HG03103 (cell line): ENCODE measurements around the gene AFAP1L1.
"Not testable (repeated sequence)": the region's sequence is repeated elsewhere in the genome, so short reads cannot be mapped to it uniquely, and the experiment has no call there.

Source experiments
- ATAC-seq: cut with Tn5 transposase; IDR thresholded peaks from one replicate; pipeline ENCODE4 v1.9.1; 2021; ENCODE audit warnings: low read depth; ENCODE audit not compliant: unreplicated experiment

Gene AFAP1L1

DNA sequence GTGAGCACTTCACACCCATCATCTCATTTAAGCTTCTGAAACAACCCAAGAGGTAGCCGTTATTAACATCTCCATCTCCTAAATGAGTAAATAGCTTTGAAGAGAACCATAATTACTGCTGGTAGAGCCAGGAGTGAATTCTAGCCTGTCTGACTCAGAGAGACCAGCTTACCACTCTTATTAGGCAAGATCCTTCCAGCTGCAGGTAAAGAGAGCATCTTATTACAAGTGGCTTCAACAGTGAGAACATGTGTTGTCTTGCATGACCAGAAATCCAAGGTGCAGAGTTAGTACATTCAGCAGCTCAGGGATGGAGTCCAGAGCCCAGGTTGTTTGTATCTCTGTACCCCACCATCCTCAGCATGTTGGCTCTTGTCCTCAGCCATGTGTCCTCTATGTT, 10.9 kb upstream of the AFAP1L1 start:
- no peak for ATAC-seq

DNA sequence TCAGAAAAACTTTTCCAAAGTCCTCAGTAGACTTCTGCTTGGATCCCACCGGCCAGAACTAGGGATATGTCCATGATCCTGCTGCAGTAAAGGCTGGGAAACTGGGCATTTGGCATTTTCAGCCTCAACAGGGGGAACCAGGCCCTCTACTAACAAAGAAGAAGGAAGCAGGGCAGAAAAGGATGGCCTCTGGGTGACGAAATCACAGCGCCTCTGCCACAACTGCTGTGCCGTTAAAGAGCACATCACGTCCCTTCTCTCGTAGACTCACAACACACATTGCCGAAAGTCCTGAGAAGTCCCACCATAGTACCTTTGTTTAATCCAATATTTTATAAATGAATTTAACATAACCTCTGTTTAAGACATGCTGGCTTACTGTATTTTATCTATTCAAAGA, 10.4 kb upstream of the AFAP1L1 start:
- no peak for ATAC-seq

DNA sequence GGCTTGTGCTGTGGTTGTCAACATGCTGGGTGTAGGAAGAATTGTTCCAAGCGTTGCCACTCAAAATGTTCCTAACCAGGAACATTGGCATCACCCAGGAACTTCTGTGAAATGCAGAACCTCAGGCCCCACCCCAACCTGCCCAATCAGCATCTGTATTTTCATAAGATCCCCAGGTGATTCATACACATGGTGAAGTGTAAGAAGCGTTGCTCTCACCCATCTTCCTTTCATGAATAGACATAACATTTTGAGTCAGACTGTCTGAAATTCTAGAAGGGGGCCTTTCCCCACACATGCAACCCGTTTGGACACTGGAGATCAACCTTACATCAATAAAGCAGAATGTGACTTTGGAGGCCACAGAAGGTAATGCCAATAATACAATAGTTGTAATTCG, 9.3 kb upstream of the AFAP1L1 start:
- no peak for ATAC-seq

DNA sequence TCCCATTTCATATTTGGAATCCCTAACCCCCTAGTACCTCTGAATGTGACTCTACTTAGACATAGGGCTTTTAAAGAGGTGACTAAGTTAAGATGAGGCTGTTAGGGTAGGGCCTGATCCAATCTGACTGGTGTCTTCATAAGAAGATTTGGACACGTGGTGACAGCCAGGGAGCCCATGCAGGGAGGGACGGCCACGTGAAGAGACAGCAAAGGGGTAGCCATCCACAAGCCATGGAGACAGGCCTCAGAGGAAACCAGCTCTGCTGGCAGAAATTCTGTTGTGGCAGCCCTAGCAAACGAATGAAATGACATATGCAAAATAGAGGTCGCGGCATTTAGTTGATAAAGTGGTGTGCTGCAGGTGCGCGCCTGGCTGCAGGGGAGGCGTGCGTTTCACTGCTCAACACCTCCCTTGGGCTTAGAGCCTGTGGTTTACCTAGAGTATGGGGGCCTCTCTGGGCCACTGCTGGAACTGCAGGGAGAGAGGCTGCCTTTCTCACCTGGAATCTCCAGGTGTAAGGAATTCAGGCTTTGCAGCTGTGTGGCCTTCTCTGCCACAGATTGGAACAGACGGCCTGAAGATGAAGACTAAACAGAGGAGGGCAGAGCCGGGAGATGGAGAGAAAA, 7.1 kb upstream of the AFAP1L1 start:
- ATAC-seq, result peak; percentile 81

DNA sequence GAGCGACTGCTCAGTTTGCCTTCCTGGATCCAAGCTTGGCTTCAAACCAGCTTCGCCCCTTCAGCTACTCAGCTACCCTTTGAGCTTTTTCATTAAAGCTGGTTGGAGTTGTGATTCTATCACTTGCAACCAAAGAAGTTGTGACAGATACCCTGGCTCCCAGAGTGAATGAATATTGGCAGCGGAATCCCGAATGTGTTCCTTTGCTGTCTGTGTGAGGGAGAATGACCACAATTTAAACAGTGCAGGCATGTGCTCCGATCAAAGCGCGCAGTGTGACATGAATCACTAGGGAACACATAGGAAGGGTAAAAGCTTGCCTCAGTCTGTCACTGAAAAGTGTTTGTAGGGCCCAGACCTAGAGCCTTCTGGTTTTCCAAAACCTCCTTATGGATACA, 6.6 kb upstream of the AFAP1L1 start:
- ATAC-seq, result no peak

DNA sequence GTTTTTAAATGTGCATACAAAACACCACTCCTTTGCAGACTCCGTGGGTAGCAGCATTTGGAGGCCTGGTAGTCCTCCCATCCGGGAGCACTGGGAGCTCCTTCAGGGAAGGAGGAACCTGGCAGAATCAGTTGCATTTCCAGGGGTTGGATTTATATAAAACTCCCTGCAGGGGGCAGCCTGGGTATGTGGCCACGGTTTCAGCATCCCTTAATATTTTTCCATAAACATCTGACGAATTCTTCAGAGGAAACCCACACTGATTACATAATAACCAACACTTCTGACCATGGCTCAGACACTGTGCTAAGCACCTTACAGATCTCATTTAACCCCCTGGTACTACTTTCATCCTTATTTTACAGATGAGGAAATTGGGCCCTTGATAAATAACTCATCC, 6.1 kb upstream of the AFAP1L1 start:
- ATAC-seq, result no peak

DNA sequence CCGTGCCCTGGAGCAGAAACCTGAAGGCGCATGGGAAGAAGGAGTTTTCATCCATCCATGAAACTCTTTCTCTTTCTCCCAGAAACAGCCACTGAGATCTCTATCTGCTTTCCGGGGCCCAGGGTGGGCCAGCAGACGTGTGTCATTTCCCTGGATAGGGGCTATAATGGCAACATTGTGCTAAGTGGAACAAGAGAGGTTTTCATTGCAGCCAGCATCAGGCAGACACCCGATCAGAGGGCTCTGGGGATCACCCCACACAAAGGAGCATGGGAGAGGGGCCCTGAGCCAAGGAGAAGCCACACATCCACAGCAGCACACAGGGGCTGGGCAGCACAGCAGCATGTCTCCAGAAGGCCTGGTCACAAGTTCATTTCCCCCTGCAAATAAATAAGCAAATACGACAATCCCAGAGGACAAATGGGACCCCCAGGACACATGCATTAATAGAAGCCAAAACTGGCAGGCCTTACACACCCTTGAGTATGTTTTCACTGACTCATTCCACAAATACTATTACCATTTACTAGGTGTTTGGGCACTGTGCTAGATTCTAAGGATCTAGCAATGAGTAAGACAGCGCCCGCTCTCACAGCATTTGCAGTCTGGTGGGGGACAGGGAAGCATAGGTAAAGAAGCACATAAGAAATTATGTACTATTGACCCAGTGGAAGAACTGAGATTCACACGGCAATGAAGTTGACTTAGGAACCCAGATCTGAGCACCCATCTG, 4.3 kb upstream of the AFAP1L1 start:
- no peak for ATAC-seq

DNA sequence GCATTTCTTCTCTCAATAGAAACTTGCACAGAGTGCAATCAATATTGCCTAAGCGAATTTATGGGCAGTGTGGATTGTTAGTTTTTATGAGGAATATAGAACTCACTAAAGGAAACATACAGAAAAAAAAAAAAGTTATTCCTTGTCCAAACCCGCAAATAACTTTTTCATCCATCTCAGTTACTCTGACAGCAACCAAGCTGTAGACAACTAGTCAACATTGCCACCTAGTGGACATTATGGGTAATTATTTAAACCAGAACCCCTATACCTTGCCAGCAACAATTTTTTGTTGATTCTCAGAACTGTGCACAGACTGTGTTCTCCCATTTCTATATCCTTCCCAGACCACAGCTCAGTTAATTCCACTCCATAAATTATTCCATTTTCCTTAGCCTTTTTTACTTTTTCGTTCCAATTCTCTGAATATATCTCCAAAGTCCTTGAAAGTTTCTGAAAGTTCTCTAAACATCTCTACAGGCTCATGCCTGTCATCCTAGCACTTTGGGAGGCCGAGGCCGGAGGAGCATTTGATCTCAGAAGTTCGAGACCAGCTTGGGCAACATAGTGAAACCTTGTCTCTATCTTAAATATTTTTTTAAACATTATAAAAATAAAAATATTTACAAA, 2.6 kb upstream of the AFAP1L1 start:
- no peak for ATAC-seq

DNA sequence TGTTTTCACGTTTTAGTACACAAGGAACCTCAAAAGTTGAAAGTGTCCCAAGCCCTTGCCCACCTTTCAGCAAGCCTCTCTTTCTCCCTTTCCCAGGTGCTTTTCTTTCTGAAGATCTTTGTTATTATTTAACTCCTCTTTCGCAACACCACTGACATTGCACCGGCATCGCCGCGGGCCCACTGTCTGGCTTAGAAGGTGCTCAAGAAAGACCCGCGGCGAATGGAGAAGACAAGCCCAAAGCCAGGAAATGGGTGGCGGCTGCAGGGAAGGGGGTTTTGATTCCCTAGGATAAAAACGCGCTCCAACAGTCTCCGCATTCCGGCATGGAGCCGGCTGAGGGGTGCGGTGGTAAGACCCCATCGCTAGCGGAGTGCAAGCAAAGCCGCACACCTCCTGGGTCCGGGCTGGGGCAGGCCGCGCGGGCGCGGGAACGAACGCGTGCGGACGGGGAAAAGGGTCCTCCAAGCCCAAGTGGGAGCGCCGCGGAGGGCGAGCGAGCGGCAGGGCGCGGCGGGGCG, 404 bp upstream of the AFAP1L1 start:
- no peak for ATAC-seq

DNA sequence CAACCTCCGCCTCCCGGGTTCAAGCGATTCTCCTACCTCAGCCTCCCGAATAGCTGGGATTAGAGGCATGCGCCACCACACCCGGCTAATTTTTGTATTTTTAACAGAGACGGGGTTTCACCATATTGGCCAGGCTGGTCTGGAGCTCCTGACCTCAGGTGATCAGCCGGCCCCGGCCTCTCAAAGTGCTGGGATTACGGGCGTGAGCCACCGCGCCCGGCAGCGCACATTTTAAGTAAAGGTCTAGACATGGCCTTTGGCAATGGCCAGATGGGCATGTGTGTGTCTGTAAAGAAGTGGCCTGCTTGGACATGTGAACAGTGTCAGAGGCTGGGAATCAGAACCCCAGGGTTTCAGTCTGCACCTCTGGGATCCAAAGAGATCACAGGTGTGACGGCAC, 1.1 kb downstream of the AFAP1L1 start:
- not testable (repeated sequence) for ATAC-seq

DNA sequence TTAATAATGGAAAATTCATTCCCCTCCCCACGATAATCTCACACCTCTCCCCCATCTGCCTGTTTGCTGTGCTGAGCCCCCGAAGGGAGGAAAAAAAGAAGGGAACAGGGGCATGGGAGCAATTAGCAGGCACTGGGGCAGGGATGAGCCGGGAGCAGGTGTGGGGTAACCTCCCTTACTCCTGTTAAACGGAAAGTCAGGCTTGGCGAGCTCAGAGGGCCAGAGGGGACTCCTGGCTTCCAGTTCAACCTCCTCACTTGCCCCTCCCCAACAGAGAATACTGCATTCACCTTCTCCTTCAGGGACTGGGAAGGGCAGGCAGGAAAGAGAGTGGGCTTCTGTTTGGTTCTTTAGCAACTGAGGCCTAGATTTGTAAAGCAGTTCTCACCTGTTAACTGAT, 1.6 kb downstream of the AFAP1L1 start:
- no peak for ATAC-seq

DNA sequence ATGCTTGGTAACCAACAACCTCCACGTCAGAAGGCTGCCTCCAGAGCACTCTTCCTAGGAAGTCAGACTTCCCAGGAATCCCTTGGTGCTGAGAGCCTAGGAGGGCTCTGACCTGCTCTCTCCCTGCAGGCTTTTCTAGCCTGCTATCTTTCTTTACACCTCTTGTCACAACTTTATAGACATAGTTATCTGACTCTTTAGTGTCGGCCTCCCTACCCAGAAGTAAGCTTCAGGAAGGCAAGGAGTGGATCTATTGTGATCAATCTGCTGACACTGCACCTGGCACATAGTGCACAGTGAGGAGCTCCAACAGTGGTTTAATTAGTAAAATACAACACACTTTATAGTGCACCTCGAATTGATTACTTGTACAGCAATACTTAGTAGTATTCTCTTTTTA, 2.3 kb downstream of the AFAP1L1 start:
- ATAC-seq, result no peak

DNA sequence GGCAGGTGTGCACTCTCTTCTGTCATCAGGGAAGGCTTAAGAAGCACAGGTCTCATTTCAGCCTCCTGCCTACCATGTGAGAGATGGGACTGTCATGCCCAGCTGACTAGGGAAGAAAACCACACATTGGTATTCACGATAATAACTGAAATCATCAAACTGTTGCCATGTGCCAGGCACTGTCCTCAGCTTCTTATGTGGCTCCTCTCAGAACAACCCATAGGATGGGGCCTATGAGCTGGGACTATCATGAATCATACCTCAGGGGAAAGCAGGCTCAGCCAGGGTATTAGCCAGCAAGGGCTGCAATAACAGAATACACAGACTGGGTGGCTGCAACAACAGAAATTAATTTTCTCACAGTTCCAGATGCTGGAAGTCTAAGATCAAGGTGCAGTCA, 3.3 kb downstream of the AFAP1L1 start:
- no peak for ATAC-seq

DNA sequence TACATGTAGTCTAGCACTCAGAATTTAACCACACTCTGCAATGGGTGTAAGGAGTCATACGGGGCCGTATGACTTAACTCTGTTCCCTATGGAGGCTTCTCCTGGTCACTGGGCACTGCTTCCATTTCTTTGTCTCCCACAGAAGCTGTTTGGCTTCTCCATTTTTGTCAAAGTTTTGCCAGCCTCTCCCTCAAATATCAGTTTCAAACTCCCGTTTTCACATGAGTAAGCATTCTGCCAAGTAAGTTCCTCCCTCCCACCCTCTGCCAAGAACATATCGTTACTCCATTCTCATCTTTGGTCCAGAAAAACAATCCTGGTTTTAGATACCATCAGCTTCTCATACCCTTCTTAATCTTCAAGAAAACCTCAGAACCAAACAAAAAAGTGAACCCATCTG, 6.1 kb downstream of the AFAP1L1 start:
- ATAC-seq, result no peak

DNA sequence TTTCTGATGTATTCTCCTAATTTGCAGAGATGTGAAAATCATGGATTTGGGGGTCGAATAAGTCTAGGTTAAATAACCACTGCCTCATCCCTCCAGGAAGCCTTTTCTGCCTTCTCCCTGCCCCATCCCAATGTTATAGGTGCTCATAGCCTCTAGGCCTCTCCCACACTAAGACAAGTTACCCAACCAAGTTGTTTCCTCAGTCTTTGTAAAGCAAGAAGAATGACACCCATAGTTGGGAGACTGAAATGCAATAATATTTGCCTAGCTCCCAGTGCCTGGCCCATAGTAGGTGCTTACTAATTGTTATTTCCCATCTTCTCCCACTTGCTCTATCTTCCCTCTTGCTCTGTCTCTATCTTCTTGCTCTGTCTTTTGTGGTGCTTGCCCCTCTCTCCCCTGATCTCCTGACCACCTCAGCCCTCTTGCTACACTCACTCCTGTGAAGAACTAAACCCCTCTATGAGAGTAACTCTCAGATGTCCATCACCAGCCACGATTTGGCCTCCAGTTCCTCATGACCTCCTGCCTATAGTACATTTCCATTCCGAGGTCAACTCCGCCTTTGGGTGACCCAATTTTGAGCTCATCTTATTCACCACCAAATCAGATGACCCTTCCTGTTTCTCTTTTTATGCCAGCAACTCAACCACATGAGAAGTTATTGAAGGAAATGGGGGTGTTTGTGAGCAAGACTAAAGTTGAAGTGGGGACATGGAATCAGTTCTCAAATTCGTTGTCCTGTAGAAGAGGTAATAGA, 7.0 kb downstream of the AFAP1L1 start:
- ATAC-seq, result no peak

DNA sequence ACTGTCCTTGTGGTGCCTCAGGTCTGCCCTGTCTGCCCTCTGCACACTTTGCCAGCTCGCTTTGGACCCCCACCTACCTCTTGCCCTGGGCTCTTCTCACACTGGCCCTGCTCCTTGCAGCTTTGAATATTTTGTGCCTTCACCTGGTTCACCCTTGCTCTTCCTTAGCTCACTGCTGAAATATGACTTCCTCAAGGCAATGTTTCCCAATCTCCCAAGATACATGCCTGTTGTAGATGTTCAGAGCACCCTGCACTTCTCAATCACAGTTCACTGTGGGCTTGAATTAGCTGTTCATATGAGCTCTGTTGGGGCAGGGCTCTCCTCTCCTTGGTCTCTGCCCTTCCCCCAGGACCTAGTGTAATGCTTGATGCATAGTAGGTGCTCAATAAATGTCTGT, 8.0 kb downstream of the AFAP1L1 start:
- no peak for ATAC-seq

DNA sequence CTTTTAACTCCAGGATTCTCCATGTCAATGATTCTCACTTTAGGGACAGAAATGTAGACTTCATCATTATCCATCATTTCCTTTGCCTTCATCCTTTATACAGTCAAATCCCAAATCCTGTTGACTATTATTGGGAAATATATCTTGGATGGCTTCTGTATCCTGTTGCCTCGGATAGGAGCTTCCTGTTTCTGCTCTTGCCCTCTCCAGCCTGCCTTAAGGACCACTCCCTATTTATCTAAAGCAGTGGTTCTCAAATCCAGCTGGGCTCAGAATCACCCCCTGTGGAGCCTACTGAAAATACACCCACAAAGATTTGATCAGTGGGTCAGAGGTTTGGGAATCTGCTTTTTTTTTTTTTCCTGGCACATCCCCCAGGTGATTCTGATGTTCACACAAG, 8.5 kb downstream of the AFAP1L1 start:
- no peak for ATAC-seq

DNA sequence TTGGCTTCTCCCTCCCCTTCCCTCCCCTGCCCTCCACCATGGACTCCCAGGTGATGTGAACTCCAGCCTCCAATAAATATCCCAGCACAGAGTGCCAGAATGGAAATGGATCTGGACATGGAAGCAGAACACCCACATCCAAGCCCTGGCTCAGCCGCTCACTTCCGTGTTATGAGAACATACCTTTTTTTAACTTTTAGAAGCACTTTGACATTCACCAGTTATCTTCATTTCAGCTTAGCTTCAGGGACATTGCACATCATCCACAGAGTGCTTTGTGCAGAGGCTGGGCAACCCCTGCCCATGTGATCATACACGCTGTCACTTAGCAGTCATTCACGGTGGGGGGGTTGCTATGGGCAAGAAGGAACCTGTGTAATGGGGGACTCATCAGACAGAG, 9.1 kb downstream of the AFAP1L1 start:
- ATAC-seq, result no peak

DNA sequence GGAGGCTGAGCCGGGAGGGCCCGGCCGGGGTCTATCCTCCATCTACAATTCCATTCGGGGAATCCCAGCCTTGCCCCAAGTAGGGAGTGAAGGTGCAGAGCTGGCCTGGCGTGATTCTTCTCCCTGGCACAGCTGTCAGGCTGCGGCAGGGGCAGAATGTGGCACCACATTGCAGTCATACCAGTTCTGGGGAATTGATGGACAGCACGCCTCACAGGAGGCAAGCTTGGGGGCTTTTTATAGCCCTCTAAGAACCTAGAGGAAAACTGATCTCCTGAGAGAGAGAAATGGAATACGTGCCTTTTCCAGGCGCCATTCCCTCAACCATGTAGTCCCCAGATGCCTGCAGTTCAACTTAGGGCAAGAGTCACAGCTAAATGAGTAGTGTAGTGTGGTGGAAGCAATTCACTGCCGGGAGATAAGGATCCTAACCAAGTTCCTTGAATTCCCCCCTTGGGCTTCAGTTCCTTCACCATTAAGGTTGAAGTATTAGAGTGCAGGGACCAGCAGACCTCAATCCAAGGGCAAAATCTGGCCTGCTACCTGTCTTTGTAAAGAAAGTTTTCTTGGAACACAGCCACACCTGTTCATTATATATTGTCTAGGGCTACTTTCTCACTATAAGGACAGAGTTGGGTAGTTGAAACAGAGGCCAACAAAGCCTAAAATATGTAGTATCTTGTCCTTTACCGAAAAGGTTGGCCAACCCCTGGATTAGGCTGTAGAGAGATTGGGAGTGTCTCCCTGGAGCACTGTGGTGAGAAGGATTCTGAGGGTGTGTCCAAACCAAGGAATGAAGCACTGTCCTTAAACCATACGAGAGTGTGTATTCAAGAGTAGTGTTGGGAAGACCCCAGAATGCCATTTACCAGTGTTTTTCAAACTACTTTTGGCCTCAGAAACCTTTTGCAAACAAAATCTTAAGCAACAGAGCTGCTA, 10.6 kb downstream of the AFAP1L1 start:
- no peak for ATAC-seq

DNA sequence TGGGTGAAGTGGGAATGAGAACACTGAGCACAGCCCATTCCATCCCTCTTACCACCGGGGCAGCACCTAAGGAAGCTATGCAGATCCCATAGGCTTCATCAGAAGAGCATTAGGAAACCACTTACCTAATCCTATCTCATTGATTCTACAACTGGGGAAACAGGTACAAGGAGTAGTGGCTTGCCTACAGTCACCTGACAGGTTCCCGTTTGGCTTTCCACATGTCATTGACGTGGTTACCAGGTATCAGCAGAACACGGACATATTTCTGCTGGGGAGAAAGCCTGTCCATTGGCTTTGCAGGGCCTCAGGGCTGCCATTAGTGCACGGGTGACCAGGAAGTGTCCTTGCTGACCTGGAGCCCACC, 11.3 kb downstream of the AFAP1L1 start:
- no peak for ATAC-seq
